SH-SY5Y (cell line): Measurements from ENCODE around the gene GCK.

Experiments
- GATA2 ChIP-seq: IDR thresholded peaks from 2 replicates; pipeline ENCODE4 v1.6.1; 2011; ENCODE audit warnings: mild to moderate bottlenecking, low read depth, low read length
- GATA3 ChIP-seq: IDR thresholded peaks from 2 replicates; pipeline ENCODE4 v1.6.1; 2011; ENCODE audit warnings: low read depth, mild to moderate bottlenecking, low read length, moderate library complexity

DNA sequence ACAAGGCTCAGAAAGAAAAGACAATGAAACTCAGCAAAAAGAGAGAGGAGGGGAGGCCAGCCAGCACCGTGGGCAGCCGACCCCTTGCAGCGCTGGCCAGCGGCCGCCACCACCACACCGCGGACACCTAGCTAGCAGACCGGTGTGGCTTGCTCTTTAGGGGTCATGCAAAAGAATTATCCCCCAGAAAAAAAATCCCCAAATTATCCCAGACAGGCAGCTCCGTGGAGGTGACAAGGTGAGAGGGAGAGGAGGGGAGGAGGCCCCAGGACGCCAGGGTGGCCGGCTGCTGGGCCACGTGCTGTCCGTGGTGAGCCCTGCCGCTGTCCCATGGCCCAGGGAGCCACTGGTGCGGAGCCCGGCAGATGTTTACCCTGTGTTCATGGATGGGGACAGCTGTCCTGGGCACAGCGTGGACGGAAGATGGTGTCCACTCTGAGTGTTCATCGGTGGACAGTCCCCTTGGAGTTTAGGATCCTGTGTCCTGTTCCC is 28.0 kb upstream of the GCK start:
- TF ChIP-seq GATA2 (no peak), GATA3 (no peak)
